Putamen (tissue), 1 donor: Measurements from ENCODE around the gene LAMA3.
A peak's percentile ranks its signal among the peaks of the same experiment; 100 is the strongest.

Source experiments
- DNase-seq: peaks from one replicate; pipeline ENCODE4 v3.0.0-alpha.2; 2016; ENCODE audit warnings: low spot score

Gene LAMA3

GRCh38 chr18:23969664-23970063, 280.4 kb downstream of the LAMA3 start:
- no peak for DNase-seq

- no peak for DNase-seq
These were observed 281.2 kb downstream of the LAMA3 start for GRCh38 chr18:23970161-23971096.

DNA sequence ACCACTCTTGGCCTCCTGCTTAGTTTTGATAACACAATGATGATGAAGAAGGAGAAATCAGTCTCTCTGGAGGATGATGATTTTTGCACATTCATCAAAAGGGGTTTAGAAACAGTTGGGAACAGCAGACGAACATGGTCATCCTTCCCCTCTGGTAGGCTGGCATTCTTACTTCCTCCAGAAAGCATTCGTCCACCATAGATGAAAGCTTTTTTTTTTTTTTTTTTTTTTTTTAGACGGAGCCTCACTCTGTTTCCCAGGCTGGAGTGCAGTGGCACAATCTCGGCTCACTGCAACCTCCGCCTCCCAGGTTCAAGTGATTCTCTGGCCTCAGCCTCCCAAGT, 281.8 kb downstream of the LAMA3 start:
- no peak for DNase-seq

DNA sequence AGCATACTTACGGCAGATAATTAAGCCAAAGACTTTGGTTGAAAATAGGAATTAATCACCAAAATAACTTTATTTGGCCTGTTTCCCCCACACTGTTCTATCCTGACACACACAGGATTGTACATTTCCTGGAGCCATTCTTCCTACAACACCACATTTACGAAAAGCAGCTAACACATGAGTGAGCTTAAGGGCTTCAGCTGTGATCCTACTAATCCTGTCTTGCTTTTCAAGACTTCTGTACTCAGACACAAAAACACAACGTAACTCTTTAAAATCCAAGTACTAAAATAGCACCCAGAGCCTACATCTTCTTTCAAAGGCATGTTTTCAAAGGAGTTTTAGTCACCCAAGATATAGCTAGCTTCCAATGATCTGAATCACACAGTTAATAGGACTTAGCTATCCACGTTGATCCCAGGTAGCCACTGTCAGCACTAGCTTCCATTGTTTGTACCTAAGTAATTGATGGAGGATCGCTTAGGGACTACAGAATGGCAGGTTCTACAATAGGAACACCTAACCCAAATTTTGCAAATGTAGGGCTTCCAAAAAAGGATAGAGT, 282.5 kb downstream of the LAMA3 start:
- no peak for DNase-seq

DNA sequence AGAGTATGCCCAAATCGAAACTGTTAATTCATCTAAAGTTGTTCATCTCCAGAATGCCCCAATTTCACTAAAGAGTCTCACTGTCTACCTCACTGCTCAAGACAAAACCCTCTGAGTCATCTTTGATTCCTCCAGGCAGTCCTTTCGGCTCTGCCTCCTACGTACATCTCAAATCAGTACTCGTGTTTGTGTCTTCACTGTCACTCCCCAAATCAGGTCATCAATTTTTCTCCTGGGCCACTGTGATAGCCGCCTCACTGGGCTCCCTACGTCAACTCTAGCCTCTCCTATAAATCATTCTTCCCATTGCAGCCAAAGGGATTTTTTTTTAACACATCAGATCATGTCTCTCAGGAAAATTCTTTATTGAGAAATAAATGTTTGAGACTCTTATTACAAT, 283.2 kb downstream of the LAMA3 start:
- peak; percentile 40 for DNase-seq

- DNase-seq: no peak
These were observed 287.9 kb downstream of the LAMA3 start for GRCh38 chr18:23977103-23977502.

DNA sequence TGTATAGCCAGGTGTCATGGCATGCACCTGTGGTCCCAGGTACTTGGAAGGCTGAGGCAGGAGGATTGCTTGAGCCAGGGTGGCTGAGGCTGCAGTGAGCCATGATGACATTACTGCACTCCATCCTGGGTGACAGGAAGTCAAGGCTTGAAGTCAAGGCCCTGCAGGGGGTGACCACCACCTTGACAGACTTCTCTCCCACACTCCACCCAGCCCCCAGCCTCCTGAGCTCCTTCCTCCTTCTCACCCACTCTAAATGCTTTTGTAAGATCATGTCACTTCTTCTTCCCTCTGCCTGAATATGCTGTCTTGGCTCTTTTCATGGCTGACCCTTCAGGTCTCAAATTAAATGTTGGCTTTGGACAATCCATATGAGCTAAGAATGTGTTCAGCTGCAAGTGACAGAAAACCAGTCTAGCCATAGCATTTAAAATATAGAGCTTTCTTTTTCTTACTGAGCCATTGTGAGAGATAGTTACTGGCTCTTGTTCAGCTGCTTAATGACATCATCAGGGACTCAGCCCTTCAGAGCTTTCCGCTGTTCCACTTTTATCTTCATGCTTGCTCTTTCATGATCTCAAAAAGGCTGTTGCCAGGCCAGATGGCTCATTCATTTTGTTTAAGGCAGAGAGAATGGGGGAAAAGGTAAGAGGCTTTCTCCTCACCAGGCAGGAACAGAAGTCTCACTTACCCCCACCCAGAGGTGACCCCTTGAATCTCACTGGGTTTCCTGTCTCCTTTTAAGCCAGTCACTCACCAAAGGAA, 288.6 kb downstream of the LAMA3 start:
- no peak for DNase-seq

DNA sequence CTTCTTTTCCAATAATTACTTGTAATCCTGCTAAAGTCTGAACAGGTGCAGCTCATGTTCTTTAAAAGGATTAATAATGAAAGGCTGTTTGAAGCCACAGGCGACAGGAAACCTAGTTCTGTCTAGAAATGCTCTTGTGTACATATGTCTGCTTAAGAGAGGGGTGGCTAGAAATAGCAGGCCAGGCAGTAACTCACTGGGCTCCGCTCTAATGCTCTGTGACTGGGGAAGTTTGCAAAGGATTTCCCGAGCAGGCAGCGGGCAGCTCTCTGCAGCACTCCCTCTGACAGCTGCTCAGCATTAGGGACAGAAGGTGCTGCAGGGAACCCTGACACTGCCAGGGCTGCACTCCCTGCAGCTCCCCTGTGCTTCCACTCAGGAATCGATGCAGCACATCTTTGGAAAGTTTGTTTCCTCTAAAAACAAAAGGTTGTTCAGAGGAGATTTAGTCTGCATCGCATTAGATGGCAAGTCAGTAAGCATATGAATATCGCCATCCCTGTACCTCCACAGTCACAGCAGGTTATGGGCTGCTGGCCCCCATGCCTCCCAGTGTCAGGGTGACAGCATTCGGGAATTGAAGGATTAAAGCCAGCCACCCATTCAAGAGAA, 292.2 kb downstream of the LAMA3 start:
- DNase-seq: no peak

DNA sequence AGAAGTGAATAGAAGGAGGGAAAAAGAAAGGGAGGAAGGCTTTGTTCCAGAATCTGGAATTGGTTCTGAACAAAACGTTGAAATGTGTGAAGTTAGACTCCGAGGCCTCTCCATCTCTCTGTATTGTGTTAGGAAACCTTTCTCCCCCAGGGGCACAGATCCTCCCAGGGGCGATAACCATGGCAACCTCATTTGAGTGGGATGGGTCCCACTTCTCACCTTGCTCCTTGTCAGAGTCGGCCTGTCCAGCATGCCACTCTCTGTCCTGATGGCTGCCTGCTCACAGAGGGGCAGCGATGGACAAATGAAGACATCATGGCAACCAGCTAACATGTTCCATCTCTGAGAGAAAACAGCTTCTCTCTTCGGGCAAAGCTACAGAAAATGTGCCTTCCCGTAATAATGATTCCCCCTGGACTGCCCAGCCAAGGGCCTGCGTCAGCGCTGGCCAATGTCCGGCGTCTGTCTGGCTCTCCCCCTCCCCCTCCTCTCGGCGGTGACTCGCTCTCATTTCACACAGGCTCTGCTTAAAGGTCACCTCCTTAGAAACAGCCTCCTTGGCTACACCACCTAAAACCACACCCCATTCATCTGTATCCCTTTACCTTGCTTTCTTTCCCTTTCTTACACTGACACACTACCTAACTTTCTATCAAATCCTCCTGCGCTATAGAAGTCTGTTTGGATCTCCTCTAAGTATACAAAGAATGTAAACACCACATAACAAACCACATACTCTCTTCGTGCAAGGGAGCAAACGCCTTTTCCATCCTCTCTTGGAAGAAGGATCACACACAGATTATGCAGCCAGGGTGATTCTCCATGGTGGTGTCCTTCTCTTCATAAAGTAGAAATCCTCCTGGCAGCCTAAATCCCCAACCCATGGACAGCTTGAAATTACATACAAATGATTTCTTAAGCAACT, 293.2 kb downstream of the LAMA3 start:
- no peak for DNase-seq

- no peak for DNase-seq
These were observed 293.9 kb downstream of the LAMA3 start for GRCh38 chr18:23983112-23983511.

DNA sequence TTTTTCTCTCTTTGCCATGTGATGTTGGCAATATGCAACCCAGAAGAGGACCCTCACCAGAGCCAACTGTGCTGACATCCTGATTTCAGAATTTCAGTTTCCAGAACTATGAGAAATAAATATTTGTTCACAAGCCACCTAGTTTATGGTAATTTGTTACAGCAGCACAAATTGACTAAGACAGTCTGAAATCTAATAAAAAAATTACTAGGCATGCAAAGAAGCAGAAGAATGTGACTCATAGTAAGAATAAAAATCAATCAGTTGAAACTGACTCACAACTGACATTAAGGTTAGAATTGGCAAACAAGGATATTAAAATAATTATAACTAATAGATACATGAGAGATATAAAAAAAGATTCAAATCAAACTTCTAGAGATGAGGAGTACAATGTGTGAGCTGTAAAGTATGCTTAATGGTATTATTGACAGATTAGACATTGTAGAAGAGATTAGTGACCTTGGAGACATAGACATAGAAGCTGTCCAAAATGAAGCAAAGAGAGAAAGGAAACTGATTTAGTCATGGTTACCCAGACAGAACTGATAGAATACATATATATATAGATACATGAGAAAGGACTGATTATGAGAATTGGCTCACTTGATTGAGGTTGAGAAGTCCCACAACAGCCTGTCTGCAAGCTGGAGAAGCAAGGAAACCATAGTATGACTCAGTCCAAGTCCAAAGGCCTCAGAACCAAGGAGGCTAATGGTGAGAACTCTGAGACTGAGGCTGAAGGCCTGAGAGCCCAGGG, 297.5 kb downstream of the LAMA3 start:
- DNase-seq: no peak

- DNase-seq: no peak
These were observed 301.5 kb downstream of the LAMA3 start for GRCh38 chr18:23990474-23991410.

- peak; percentile 42 for DNase-seq
These were observed 303.1 kb downstream of the LAMA3 start for GRCh38 chr18:23992089-23992940.

DNA sequence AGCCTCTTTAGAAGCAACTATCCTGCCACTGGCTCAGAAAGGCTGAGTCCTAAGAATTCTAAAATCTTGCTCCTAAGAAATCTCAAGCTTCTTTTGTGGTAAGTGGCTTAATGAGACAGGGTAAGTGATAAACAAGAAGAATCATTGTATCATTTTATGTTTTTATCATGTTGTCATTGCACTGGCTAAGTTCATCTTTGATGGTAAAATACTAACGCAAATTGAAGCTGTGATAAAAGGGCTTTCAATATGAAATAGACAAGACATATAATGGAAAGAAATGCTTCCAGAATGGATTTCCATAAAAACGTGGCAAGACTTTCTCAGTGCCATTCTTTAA, 303.7 kb downstream of the LAMA3 start:
- no peak for DNase-seq

GRCh38 chr18:23994361-23994902, 305.2 kb downstream of the LAMA3 start:
- no peak for DNase-seq

- DNase-seq: no peak
These were observed 305.9 kb downstream of the LAMA3 start for GRCh38 chr18:23995180-23995579.

DNA sequence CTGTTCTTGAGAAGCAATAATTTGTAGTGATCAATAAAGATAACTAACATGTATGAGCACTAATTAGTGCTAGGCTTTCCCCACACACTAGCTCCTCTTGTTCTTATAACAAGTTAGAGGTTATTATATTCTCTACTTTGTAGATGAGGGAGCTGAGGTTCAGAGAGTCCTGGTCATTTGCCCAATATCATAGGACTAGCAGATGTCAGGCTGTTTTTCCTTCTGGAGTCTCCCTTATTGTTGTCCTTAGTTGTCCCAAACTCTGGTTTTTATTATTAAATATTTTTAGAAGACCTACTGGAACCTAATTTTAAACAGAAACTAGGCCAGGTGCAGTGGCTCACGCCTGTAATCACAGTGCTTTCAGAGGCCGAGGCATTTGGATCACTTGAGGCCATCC, 308.8 kb downstream of the LAMA3 start:
- DNase-seq: no peak

GRCh38 chr18:23998820-23999219, 309.6 kb downstream of the LAMA3 start:
- DNase-seq: no peak
